Hepatocyte (in vitro differentiated cells): ENCODE measurements around the gene OGFR.

Experiments used
- CTCF ChIP-seq: fragments of 200-600 bp; sonication (generic); IDR thresholded peaks from 2 replicates; pipeline ENCODE4 v1.5.1; 2016; ENCODE audit warnings: antibody characterized with exemption, mild to moderate bottlenecking; ENCODE audit not compliant: poor library complexity
- EZH2 ChIP-seq: fragments of 200-600 bp; sonication (generic); IDR thresholded peaks from 2 replicates; pipeline ENCODE4 v1.6.1; 2016; ENCODE audit warnings: antibody characterized with exemption, mild to moderate bottlenecking, borderline replicate concordance

DNA sequence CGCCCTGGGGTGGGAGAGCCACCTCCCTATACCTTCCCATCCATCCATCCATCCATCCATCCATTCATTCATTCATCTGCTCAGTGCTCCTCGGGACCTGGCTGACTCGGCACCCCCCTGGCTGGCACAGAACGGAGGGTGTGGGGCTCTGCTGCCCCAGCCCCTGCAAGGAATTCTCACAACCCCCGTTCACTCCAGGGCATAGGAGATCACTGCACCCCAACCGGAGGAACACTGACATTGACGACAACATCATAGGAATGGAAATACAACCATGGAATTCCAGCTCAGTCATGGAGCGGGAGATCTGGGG is 36.4 kb upstream of the OGFR start:
- TF ChIP-seq CTCF (no peak), EZH2 (no peak)
